Putamen (tissue), 1 donor: ENCODE measurements around the gene CHRNG.
A peak's percentile ranks its signal among the peaks of the same experiment; 100 is the strongest.

ENCODE experiments used
- DNase-seq: peaks from one replicate; pipeline ENCODE4 v3.0.0-alpha.2; 2016; ENCODE audit warnings: low spot score

CHRNG gene

GRCh38 chr2:232506709-232507108, 32.8 kb upstream of the CHRNG start:
- no peak for DNase-seq

DNA sequence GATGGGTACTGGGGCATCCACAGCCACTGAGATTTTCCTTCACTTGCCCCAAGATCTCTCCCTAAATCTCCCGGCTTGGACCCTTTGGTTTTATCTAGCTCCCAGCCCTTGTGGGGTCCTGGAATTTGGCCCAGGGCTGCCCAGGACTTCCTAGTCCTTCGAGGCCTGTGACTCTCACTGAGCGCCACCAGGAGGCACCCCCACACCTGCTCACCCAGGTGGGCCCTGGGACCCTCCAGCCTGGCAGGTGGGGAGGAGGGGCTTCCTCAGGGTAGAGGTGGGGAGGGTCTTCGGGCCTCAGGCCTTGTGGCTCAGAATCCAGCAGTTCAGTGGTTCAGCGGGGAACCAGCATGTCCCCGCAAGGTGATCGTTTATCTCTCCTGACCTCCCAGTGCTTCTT, 31.2 kb upstream of the CHRNG start:
- no peak for DNase-seq

- no peak for DNase-seq
Measured at GRCh38 chr2:232511336-232511890, 28.1 kb upstream of the CHRNG start.

DNA sequence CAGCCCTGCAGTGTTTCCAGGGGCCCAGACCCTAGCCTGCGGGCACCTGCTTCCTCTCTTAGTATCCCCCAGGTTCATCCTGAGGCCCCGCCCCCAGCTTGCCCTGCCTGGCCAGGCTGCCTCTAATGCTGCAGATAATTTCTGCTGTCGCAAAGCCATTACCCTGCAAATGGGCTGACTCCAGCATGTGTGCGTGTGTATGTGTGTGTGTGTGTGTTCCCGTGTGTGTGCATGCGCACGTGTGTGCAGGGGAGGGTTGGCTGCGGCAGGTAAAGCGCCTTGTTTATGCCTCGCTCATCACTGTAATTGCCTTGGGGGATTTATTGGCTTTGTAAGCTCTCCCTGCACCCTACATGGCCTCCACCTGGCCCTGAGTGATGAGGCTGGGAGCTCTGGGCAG, 26.9 kb upstream of the CHRNG start:
- DNase-seq = no peak

GRCh38 chr2:232513353-232513752, 26.1 kb upstream of the CHRNG start:
- DNase-seq = no peak

DNA sequence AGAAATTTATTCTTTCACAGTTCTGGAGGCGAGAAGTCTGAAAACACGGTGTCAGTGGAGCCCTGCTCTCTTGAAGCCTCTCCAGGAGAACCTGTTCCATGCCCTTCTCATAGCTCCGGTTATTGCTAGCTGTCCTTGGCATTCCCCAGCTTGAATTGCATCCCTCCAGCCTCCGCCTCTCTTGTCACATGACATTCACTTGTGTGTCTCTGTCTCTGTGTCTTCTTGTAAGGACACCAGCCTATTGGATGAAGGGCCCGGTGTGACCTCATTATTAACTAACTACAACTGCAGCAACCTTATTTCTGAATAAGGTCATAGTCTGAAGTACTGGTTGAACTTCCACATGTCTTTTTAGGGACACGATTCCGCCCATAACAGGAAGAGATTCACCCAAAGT, 23.9 kb upstream of the CHRNG start:
- DNase-seq = no peak

DNA sequence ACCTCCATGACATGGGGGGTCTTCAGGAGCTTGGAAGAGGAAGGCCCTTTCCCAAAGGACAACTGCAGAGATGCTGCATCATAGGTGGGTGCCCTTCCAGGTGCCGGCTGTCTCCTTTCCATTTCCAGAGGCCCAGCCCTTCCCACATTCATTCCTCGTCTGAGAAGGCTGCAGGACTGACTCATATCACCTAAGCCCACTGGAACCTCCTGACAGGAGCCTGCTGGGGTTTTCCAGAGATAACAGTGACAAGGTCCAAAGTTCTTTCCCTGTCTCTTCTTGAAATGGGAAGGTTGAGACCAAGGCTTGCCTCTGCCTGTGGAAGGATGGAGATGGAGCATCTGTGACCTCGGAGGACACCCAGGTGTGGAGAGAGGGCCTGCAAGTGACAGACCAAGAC, 22.9 kb upstream of the CHRNG start:
- DNase-seq = no peak

DNA sequence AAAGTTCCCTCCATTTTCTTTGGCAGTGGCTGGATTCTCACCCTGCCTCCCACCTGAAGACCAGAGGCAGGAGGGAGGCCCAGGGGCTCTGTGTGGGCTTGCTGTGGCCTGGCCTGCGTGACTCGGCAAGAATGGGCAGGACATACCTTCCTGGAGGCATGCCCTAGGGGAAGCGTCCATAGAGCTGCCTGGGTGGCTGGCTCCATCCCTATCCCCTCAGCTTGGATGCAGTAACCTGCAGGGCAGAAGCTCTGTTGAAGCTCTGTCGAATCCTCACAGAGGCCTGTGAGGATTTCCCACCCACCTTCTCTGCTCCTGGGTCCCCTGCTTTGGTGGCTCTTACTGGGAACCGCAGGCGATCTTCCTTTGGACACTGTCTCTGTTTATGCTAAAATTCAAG, 20.6 kb upstream of the CHRNG start:
- no peak for DNase-seq

GRCh38 chr2:232519581-232520438, 19.7 kb upstream of the CHRNG start, which contains the start of gene PRSS56:
Gene PRSS56, plus strand, starts transcription at chr2:232520388. Its CDS starts 211 bp downstream, at chr2:232520599.
- DNase-seq = no peak

- DNase-seq = no peak
Measured at GRCh38 chr2:232520489-232520888, 19.0 kb upstream of the CHRNG start.

DNA sequence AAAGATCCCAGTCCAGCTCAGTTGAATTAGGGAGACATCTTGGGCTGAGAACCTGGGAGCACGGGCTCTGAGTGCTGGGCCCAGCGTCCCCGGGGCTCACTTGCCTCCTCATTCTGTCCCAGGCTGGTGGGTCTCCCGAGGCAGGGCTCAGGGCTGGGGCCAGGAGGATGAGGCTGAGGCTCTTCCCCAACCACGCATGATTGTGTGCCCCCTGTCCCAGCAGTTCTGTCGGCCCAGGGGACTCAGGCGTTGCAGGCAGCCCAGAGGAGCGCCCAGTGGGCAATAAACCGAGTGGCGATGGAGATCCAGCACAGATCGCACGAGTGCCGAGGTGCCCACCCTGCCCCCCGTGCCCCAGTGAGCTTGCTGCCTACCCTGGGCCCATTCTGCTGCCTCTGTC, 18.4 kb upstream of the CHRNG start:
- DNase-seq = no peak

- no peak for DNase-seq
Measured at GRCh38 chr2:232521959-232522622, 17.4 kb upstream of the CHRNG start.

GRCh38 chr2:232522623-232523401, 16.7 kb upstream of the CHRNG start:
- DNase-seq = no peak

DNA sequence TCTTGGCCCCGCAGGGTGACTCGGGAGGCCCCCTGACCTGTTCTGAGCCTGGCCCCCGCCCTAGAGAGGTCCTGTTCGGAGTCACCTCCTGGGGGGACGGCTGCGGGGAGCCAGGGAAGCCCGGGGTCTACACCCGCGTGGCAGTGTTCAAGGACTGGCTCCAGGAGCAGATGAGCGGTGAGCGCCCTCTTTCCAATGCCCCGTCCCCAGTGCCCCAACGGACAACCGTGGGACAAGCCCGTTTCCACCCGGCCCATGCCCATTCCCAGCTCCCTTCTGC, 16.1 kb upstream of the CHRNG start:
- DNase-seq = no peak

GRCh38 chr2:232523682-232524597, 15.6 kb upstream of the CHRNG start:
- peak; percentile 15 for DNase-seq

- DNase-seq = no peak
Measured at GRCh38 chr2:232524771-232525170, 14.7 kb upstream of the CHRNG start.

GRCh38 chr2:232525199-232525598, 14.3 kb upstream of the CHRNG start:
- no peak for DNase-seq

GRCh38 chr2:232525791-232526371, 13.6 kb upstream of the CHRNG start, which contains the start of gene CHRND:
Gene CHRND, plus strand, starts transcription at chr2:232526160. Its CDS starts 56 bp downstream, at chr2:232526216.
- DNase-seq = peak; percentile 34

GRCh38 chr2:232526372-232526941, 13.0 kb upstream of the CHRNG start:
- no peak for DNase-seq

- DNase-seq = no peak
Measured at GRCh38 chr2:232527905-232528470, 11.5 kb upstream of the CHRNG start.
